Breast epithelium (tissue), 4 donors: Measurements from ENCODE around the gene STEAP1. TPM values are rescaled to one million over a fixed set of nuclear protein-coding genes. Genes with fewer than 3 reads are reported as not detected.
"Not testable (repeated sequence)": the region's sequence is repeated elsewhere in the genome, so short reads cannot be mapped to it uniquely, and the experiment has no call there.

Experiments
- DNase-seq, 2 donors: peaks; one replicate each; pipeline ENCODE4 v3.0.0-alpha.2; 2019; ENCODE audit warnings: low spot score in 2 of 2
- H3K27ac ChIP-seq, 2 donors: fragments of 200-600 bp; sonication (generic) in 1 of 2; one replicate each; pipeline ENCODE4 v1.5.1; 2016 to 2019; ENCODE audit warnings: mild to moderate bottlenecking in 1 of 2
- H3K27me3 ChIP-seq, 2 donors: fragments of 200-600 bp; sonication (generic) in 1 of 2; one replicate each; pipeline versions ENCODE4 v1.5.1 to v1.6.0; 2017 to 2019; ENCODE audit warnings: control low read depth in 1 of 2, mild to moderate bottlenecking in 1 of 2
- H3K36me3 ChIP-seq: fragments of 200-600 bp; one replicate; pipeline ENCODE4 v1.5.1; 2019
- H3K4me1 ChIP-seq, 2 donors: fragments of 200-600 bp; sonication (generic); one replicate each; pipeline ENCODE4 v1.5.1; 2016 to 2019; ENCODE audit warnings: control low read depth in 1 of 2
- H3K4me3 ChIP-seq, 3 donors: fragments of 200-600 bp; sonication (generic); 1 replicate in 2 of 3; 2 replicates in 1 of 3; pipeline ENCODE4 v1.5.1; 2016 to 2019; ENCODE audit warnings: mild to moderate bottlenecking in 3 of 3, moderate library complexity in 2 of 3
- H3K9me3 ChIP-seq, 2 donors: fragments of 200-600 bp; sonication (generic) in 1 of 2; one replicate each; pipeline ENCODE4 v1.5.1; 2016 to 2019; ENCODE audit warnings: control low read depth in 1 of 2
- CTCF ChIP-seq, 3 donors: fragments of 450-650 bp; IDR thresholded peaks; one replicate each; pipeline ENCODE4 v1.5.1; 2016 to 2017; ENCODE audit warnings: antibody characterized with exemption in 3 of 3, mild to moderate bottlenecking in 3 of 3, moderate library complexity in 3 of 3
- POLR2A ChIP-seq: fragments of 450-650 bp; IDR thresholded peaks from one replicate; pipeline ENCODE4 v1.6.1; 2016; ENCODE audit warnings: antibody characterized with exemption, mild to moderate bottlenecking, moderate library complexity
- POLR2AphosphoS5 ChIP-seq, 3 donors: sonication (generic); formaldehyde crosslinking; IDR thresholded peaks; one replicate each; pipeline ENCODE4 v1.6.1; 2017; ENCODE audit warnings: antibody characterized with exemption in 3 of 3
- intact Hi-C: fragments of 100-400 bp; cut with DNase I; formaldehyde crosslinking; loops from one replicate; pipeline ENCODE4 v1.15.1; 2023; ENCODE audit warnings: low total_unique reads
- total RNA-seq, 3 donors: library from RNA; depleted of rRNA; stranded (reverse); fragments of >200 nt; gene quantifications; one replicate each; pipeline ENCODE4 v1.1.0, GENCODE V29; 2016

The STEAP1 gene
- total RNA-seq, 3 donors from 2014 or later, result 19.2 to 75.1 (median 24.5) TPM

- H3K27ac ChIP-seq, DNase-seq, H3K4me1 ChIP-seq, H3K36me3 ChIP-seq, H3K4me3 ChIP-seq, H3K27me3 ChIP-seq, intact Hi-C loops, H3K9me3 ChIP-seq: not testable (repeated sequence)
- TF ChIP-seq CTCF (IDR thresholded peaks at IDR 0.05), result peak; percentile 51 to 79 (median 70)
These were observed 1.5 kb upstream of the STEAP1 start for GRCh38 chr7:90152642-90153253.

DNA sequence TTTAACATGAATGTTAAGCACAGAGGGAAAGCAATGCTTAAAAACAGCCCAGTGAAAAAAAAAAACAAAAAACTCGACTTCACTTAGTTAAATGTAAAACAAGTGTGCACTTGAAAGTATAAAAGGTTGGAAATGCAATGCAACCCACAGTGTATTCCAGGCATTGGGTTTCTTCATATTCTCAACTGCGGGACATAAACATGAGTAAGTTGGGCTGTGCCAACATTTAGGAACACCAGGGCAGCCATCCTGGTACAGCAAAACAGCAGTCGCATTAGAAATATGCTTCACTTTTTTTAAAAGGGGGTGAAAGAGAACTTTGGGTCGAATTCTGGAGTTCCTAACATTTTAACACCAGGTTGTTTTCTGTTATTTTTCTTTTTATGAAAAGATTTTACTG lies 937 bp downstream of the STEAP1 start:
- Histone ChIP-seq H3K27me3 (no peaks in the 10 kb centered on the region), H3K4me1 (no peaks in the 10 kb centered on the region), H3K27ac (no peak overlapping the region), H3K9me3 (no peaks in the 10 kb centered on the region), H3K4me3 (peak overlapping the region in 1 of 3 donors; percentile 84), H3K36me3 (no peaks in the 10 kb centered on the region)
- no peak for DNase-seq
- no peak for TF ChIP-seq POLR2A
- TF ChIP-seq CTCF (IDR thresholded peaks at IDR 0.05), result no peak
- no peak for TF ChIP-seq POLR2AphosphoS5 (IDR thresholded peaks at IDR 0.05)
- intact Hi-C loops, result no loop called here

GRCh38 chr7:90157331-90157730 lies 3.1 kb downstream of the STEAP1 start:
- intact Hi-C loops, H3K36me3 ChIP-seq, H3K4me1 ChIP-seq, H3K4me3 ChIP-seq, DNase-seq, H3K9me3 ChIP-seq, H3K27me3 ChIP-seq, H3K27ac ChIP-seq: not testable (repeated sequence)

DNA sequence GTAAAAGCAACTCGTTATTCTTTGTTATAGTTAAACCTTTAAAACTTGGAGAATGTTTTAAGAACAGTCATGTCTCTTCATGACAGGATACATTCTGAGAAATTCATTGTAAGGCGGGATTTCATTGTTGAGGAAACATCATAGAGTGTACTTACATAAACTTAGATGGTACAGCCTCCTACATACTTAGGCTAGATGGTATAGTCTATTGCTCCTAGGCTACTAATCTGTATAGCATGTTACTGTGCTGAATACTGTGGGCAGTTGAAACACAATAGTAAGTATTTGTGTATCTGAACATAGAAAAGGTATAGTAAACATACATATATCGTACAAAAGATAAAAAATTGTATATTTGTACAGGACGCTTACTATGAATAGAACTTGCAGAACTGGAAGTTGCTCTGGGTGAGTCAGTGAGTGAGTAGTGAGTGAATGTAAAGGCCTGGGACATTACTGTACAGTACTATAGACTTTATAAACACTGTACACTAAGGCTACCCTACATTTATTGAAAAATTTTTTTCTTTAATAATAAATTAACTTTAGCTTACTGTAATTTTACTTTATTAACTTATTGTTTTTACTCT lies 3.6 kb downstream of the STEAP1 start:
- H3K27ac ChIP-seq, H3K9me3 ChIP-seq, H3K36me3 ChIP-seq, H3K27me3 ChIP-seq, intact Hi-C loops, H3K4me3 ChIP-seq, DNase-seq, H3K4me1 ChIP-seq: not testable (repeated sequence)

- Histone ChIP-seq H3K27me3 (no peaks in the 10 kb centered on the region), H3K36me3 (no peaks in the 10 kb centered on the region), H3K27ac (no peak overlapping the region), H3K9me3 (no peaks in the 10 kb centered on the region), H3K4me3 (no peak overlapping the region), H3K4me1 (no peaks in the 10 kb centered on the region)
- DNase-seq, result no peak
- TF ChIP-seq CTCF (IDR thresholded peaks at IDR 0.05) (no peak), POLR2AphosphoS5 (IDR thresholded peaks at IDR 0.05) (no peak), POLR2A (no peak)
- intact Hi-C loops, result no loop called here
These were observed 9.3 kb downstream of the STEAP1 start for GRCh38 chr7:90163534-90163933.

DNA sequence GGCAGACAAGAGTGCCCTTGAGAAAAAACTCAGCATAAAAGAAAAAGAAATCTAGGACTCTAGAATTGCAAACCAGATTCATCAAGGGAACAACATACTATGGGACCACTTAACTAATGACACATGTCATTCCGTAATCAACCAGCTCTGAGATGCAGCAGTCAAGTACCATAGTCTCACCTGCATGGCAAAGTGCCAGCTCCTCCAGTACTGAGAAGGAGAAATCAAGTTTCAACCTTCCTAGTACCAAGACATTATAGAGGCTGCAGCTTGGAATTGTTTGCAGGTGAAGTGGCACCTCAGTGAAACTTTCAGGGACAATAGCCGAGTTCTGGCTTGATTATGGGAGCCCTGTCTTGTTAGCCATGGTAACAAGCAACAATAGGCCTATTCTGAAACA lies 11.5 kb downstream of the STEAP1 start:
- Histone ChIP-seq H3K9me3 (no peaks in the 10 kb centered on the region), H3K27ac (no peak overlapping the region), H3K27me3 (no peaks in the 10 kb centered on the region), H3K4me1 (no peaks in the 10 kb centered on the region), H3K4me3 (no peak overlapping the region), H3K36me3 (no peaks in the 10 kb centered on the region)
- DNase-seq, result no peak
- TF ChIP-seq CTCF (IDR thresholded peaks at IDR 0.05) (no peak), POLR2A (no peak), POLR2AphosphoS5 (IDR thresholded peaks at IDR 0.05) (no peak)
- intact Hi-C loops, result no loop called here
